Loucy (cell line): ENCODE results near the gene RAB27A.

Experiments used
- H2AFZ ChIP-seq: fragments of 200-600 bp; sonication (generic); 2 replicates; pipeline ENCODE4 v1.6.0; 2016; ENCODE audit warnings: antibody characterized with exemption, mild to moderate bottlenecking, low read length, moderate library complexity
- H3F3A ChIP-seq: fragments of 200-600 bp; 2 replicates; pipeline ENCODE4 v1.6.0; 2016; ENCODE audit warnings: antibody characterized with exemption, low read depth, mild to moderate bottlenecking
- H3K27me3 ChIP-seq: fragments of 200-600 bp; sonication (generic); 2 replicates; pipeline ENCODE4 v1.6.1; 2014; ENCODE audit warnings: low read length, mild to moderate bottlenecking; ENCODE audit not compliant: insufficient read depth, poor library complexity, severe bottlenecking
- H3K36me3 ChIP-seq: fragments of 200-600 bp; sonication (generic); 2 replicates; pipeline ENCODE4 v1.6.1; 2016; ENCODE audit warnings: low read length; ENCODE audit not compliant: insufficient read depth
- H3K4me1 ChIP-seq: fragments of 200-600 bp; sonication (generic); 2 replicates; pipeline ENCODE4 v1.5.1; 2014; ENCODE audit warnings: low read length, mild to moderate bottlenecking; ENCODE audit not compliant: insufficient read depth, poor library complexity, severe bottlenecking
- H3K4me2 ChIP-seq: fragments of 200-600 bp; sonication (generic); 2 replicates; pipeline ENCODE4 v1.6.0; 2014; ENCODE audit warnings: antibody characterized with exemption, low read length, low read depth, mild to moderate bottlenecking; ENCODE audit not compliant: poor library complexity, severe bottlenecking
- H3K4me3 ChIP-seq: fragments of 200-600 bp; sonication (generic); 2 replicates; pipeline ENCODE4 v1.5.1; 2014; ENCODE audit warnings: low read length, mild to moderate bottlenecking, mixed read lengths; ENCODE audit not compliant: poor library complexity, severe bottlenecking
- H3K79me2 ChIP-seq: fragments of 200-600 bp; sonication (generic); 2 replicates; pipeline ENCODE4 v1.6.1; 2014; ENCODE audit warnings: low read length; ENCODE audit not compliant: insufficient read depth
- H3K9ac ChIP-seq: fragments of 200-600 bp; sonication (generic); 2 replicates; pipeline ENCODE4 v1.6.0; 2014; ENCODE audit warnings: mild to moderate bottlenecking, low read depth, low read length, moderate library complexity; ENCODE audit not compliant: poor library complexity, severe bottlenecking
- H3K9me2 ChIP-seq: fragments of 200-600 bp; sonication (generic); replicated peaks from 2 replicates; pipeline ENCODE4 v1.6.1; 2016; ENCODE audit warnings: low read depth, low read length, mixed read lengths
- H3K9me3 ChIP-seq: fragments of 200-600 bp; sonication (generic); 2 replicates; pipeline ENCODE4 v1.6.1; 2014; ENCODE audit warnings: mild to moderate bottlenecking, antibody characterized with exemption, low read length, low read depth; ENCODE audit not compliant: insufficient read depth
- H4K20me1 ChIP-seq: fragments of 200-600 bp; sonication (generic); 2 replicates; pipeline ENCODE4 v1.6.0; 2014; ENCODE audit warnings: antibody characterized with exemption, low read length, mild to moderate bottlenecking; ENCODE audit not compliant: insufficient read depth, poor library complexity, severe bottlenecking
- CTCF ChIP-seq: fragments of 200-600 bp; sonication (generic); conservative IDR thresholded peaks from 2 replicates; pipeline ENCODE4 v1.5.1; 2014; ENCODE audit warnings: mild to moderate bottlenecking, antibody characterized with exemption, low read length
- EZH2phosphoT487 ChIP-seq: fragments of 200-600 bp; IDR thresholded peaks from 2 replicates; pipeline ENCODE4 v1.6.1; 2018; ENCODE audit warnings: antibody characterized with exemption, mild to moderate bottlenecking, moderate library complexity, borderline replicate concordance

RAB27A gene

GRCh38 chr15:55222588-55222987 is 67.0 kb downstream of the RAB27A start:
- Histone ChIP-seq H3K27me3 (no peaks in the 10 kb centered on the region), H3K36me3 (peaks cover 36% of the 10 kb centered on the region; the same call in 1 of the 2 replicates), H3K4me2 (peak overlapping the region; percentile 68), H2AFZ (no peak overlapping the region), H3K9me3 (no peaks in the 10 kb centered on the region), H3K9ac (peak overlapping the region; percentile 9), H4K20me1 (no peaks in the 10 kb centered on the region), H3K9me2 (no peaks in the 10 kb centered on the region), H3F3A (peaks cover 13% of the 10 kb centered on the region; the same call in 1 of the 2 replicates), H3K79me2 (no peaks in the 10 kb centered on the region), H3K4me1 (peaks cover 62% of the 10 kb centered on the region), H3K4me3 (peak overlapping the region; percentile 38)
- TF ChIP-seq EZH2phosphoT487: no peak
- TF ChIP-seq CTCF: no peak

- H3K36me3 ChIP-seq: peaks cover 35% of the 10 kb centered on the region; the same call in 1 of the 2 replicates
- H3K4me1 ChIP-seq: peaks cover 62% of the 10 kb centered on the region
- peak overlapping the region; percentile 68 for H3K4me2 ChIP-seq
- no peaks in the 10 kb centered on the region for H4K20me1 ChIP-seq
- H3K4me3 ChIP-seq: peak overlapping the region; percentile 38
- no peaks in the 10 kb centered on the region for H3K9me2 ChIP-seq
- H3K9ac ChIP-seq: peak overlapping the region; percentile 21
- no peaks in the 10 kb centered on the region for H3K9me3 ChIP-seq
- no peak overlapping the region for H2AFZ ChIP-seq
- H3K79me2 ChIP-seq: no peaks in the 10 kb centered on the region
- no peaks in the 10 kb centered on the region for H3K27me3 ChIP-seq
- no peak for TF ChIP-seq CTCF
- no peak for TF ChIP-seq EZH2phosphoT487
- peaks cover 13% of the 10 kb centered on the region; the same call in 1 of the 2 replicates for H3F3A ChIP-seq
Observed at GRCh38 chr15:55221090-55222011, 68.3 kb downstream of the RAB27A start.

GRCh38 chr15:55220606-55221005 is 69.0 kb downstream of the RAB27A start:
- H3F3A ChIP-seq: peaks cover 13% of the 10 kb centered on the region; the same call in 1 of the 2 replicates
- peak overlapping the region; percentile 35 for H3K4me3 ChIP-seq
- peak overlapping the region; percentile 21 for H3K9ac ChIP-seq
- no peaks in the 10 kb centered on the region for H3K27me3 ChIP-seq
- H2AFZ ChIP-seq: no peak overlapping the region
- TF ChIP-seq CTCF (no peak), EZH2phosphoT487 (no peak)
- H3K9me3 ChIP-seq: no peaks in the 10 kb centered on the region
- H3K4me2 ChIP-seq: peak overlapping the region; percentile 68
- H4K20me1 ChIP-seq: no peaks in the 10 kb centered on the region
- H3K36me3 ChIP-seq: peaks cover 34% of the 10 kb centered on the region; the same call in 1 of the 2 replicates
- H3K9me2 ChIP-seq: no peaks in the 10 kb centered on the region
- peaks cover 58% of the 10 kb centered on the region for H3K4me1 ChIP-seq
- H3K79me2 ChIP-seq: no peaks in the 10 kb centered on the region
